HFF-Myc (cell line): Measurements from ENCODE around the gene PRTFDC1.
"Not testable (repeated sequence)": the region's sequence is repeated elsewhere in the genome, so short reads cannot be mapped to it uniquely, and the experiment has no call there.

Source experiments
- DNase-seq: peaks from one replicate; pipeline ENCODE4 v3.0.0-alpha.2; 2011; ENCODE audit warnings: low read depth; ENCODE audit errors: extremely low read depth
- H3K4me3 ChIP-seq: replicated peaks from 2 replicates; pipeline ENCODE4 v1.5.1; 2011; ENCODE audit warnings: low read depth, mild to moderate bottlenecking, control low read depth, low read length
- CTCF ChIP-seq: IDR thresholded peaks from 2 replicates; pipeline ENCODE4 v1.5.1; 2012; ENCODE audit warnings: mild to moderate bottlenecking, low read depth, low read length, control low read depth; ENCODE audit errors: missing control alignments

PRTFDC1 gene

GRCh38 chr10:24841530-24841929, 110.9 kb downstream of the PRTFDC1 start:
- DNase-seq = no peak
- TF ChIP-seq CTCF = no peak
- H3K4me3 ChIP-seq = no peak overlapping the region

- TF ChIP-seq CTCF = no peak
- no peak overlapping the region for H3K4me3 ChIP-seq
- no peak for DNase-seq
Observed at GRCh38 chr10:24840784-24841183, 111.6 kb downstream of the PRTFDC1 start.

- H3K4me3 ChIP-seq, DNase-seq: not testable (repeated sequence)
Observed at GRCh38 chr10:24837781-24838180, 114.6 kb downstream of the PRTFDC1 start.

- no peak overlapping the region for H3K4me3 ChIP-seq
- no peak for TF ChIP-seq CTCF
- no peak for DNase-seq
Observed at GRCh38 chr10:24834869-24835268, 117.5 kb downstream of the PRTFDC1 start.

GRCh38 chr10:24826009-24826408, 126.4 kb downstream of the PRTFDC1 start:
- DNase-seq = peak; percentile 66
- no peak overlapping the region for H3K4me3 ChIP-seq
- no peak for TF ChIP-seq CTCF

GRCh38 chr10:24825551-24825950, 126.9 kb downstream of the PRTFDC1 start:
- no peak for DNase-seq
- TF ChIP-seq CTCF = no peak
- no peak overlapping the region for H3K4me3 ChIP-seq

- no peak for TF ChIP-seq CTCF
- no peak overlapping the region for H3K4me3 ChIP-seq
- DNase-seq = no peak
Observed at GRCh38 chr10:24824536-24824935, 127.9 kb downstream of the PRTFDC1 start.
